Measurements from ENCODE around the gene HBG1. TPM values are rescaled to one million over a fixed set of nuclear protein-coding genes. Genes with fewer than 3 reads are reported as not detected.

The HBG1 gene
- polyA plus RNA-seq, 1 donor (not counting 4 experiments of a cell fraction or from before 2014, with no cell fraction given): 0.30 TPM

- H3K9me1 ChIP-seq (ENCODE audit: control insufficient read depth, extremely low read depth, insufficient read depth, low read length): no peaks in the 10 kb centered on the region
- peak overlapping the region; percentile 24 for H3K9ac ChIP-seq (ENCODE audit: control insufficient read depth, extremely low read depth, insufficient read depth, low read length)
- H3K4me2 ChIP-seq (ENCODE audit: control insufficient read depth, extremely low read depth, insufficient read depth, low read depth, low read length): peak overlapping the region; percentile 52
- no peaks in the 10 kb centered on the region for H4K20me1 ChIP-seq (ENCODE audit: control insufficient read depth, extremely low read depth, insufficient read depth, low read length)
- no peaks in the 10 kb centered on the region for H3K36me3 ChIP-seq (ENCODE audit: control insufficient read depth in 2 of 2, extremely low read depth in 1 of 2, insufficient read depth in 2 of 2, low read length in 2 of 2)
- H3K27me3 ChIP-seq (ENCODE audit: control insufficient read depth, extremely low read depth, insufficient read depth, low read length): no peaks in the 10 kb centered on the region
- H3K9me3 ChIP-seq (ENCODE audit: control insufficient read depth, low read depth, low read length): no peaks in the 10 kb centered on the region
- TF ChIP-seq CTCF (optimal IDR thresholded peaks at IDR 0.05 in 1 of 3, IDR thresholded peaks at IDR 0.05 in 1 of 3, conservative IDR thresholded peaks at IDR 0.05 in 1 of 3; ENCODE audit: extremely low read depth in 1 of 3, insufficient read depth in 2 of 3, low read length in 3 of 3) (no peak), EZH2 (IDR thresholded peaks at IDR 0.05; ENCODE audit: low read length) (no peak)
- DNase-seq (ENCODE audit: low read depth, low spot score): peak; percentile 40
- H2AFZ ChIP-seq (ENCODE audit: control insufficient read depth, low read length): peak overlapping the region; percentile 59
- peak; percentile 57 for FAIRE-seq
- no peaks in the 10 kb centered on the region for H3K79me2 ChIP-seq (ENCODE audit: control insufficient read depth, insufficient read depth, low read length)
- peak overlapping the region; percentile 78 for H3K27ac ChIP-seq (ENCODE audit: control insufficient read depth, insufficient read depth, low read length)
- no peak overlapping the region for H3K4me3 ChIP-seq (ENCODE audit: control insufficient read depth in 2 of 3, extremely low read depth in 1 of 3, insufficient read depth in 2 of 3, low read depth in 1 of 3, low read length in 3 of 3)
- dilution Hi-C loops (cut with MboI; ENCODE audit: extremely low pct_ligation_motif_present, low sequenced_read_pairs): no loop called here
- H3K4me1 ChIP-seq (ENCODE audit: control insufficient read depth, extremely low read depth, insufficient read depth, low read length): peaks cover 23% of the 10 kb centered on the region
Observed at GRCh38 chr11:5285703-5286340, 36.2 kb upstream of the HBG1 start.

- Histone ChIP-seq H3K9me3 (ENCODE audit: control insufficient read depth, low read depth, low read length) (no peaks in the 10 kb centered on the region), H3K27ac (ENCODE audit: control insufficient read depth, insufficient read depth, low read length) (no peak overlapping the region), H3K9me1 (ENCODE audit: control insufficient read depth, extremely low read depth, insufficient read depth, low read length) (peaks cover 2% of the 10 kb centered on the region), H2AFZ (ENCODE audit: control insufficient read depth, low read length) (no peak overlapping the region), H3K27me3 (ENCODE audit: control insufficient read depth, extremely low read depth, insufficient read depth, low read length) (no peaks in the 10 kb centered on the region), H3K79me2 (ENCODE audit: control insufficient read depth, insufficient read depth, low read length) (no peaks in the 10 kb centered on the region), H3K36me3 (ENCODE audit: control insufficient read depth in 2 of 2, extremely low read depth in 1 of 2, insufficient read depth in 2 of 2, low read length in 2 of 2) (no peaks in the 10 kb centered on the region), H3K9ac (ENCODE audit: control insufficient read depth, extremely low read depth, insufficient read depth, low read length) (no peak overlapping the region), H3K4me2 (ENCODE audit: control insufficient read depth, extremely low read depth, insufficient read depth, low read depth, low read length) (no peak overlapping the region), H4K20me1 (ENCODE audit: control insufficient read depth, extremely low read depth, insufficient read depth, low read length) (no peaks in the 10 kb centered on the region), H3K4me3 (ENCODE audit: control insufficient read depth in 2 of 3, extremely low read depth in 1 of 3, insufficient read depth in 2 of 3, low read depth in 1 of 3, low read length in 3 of 3) (no peak overlapping the region), H3K4me1 (ENCODE audit: control insufficient read depth, extremely low read depth, insufficient read depth, low read length) (peaks cover 30% of the 10 kb centered on the region)
- DNase-seq (ENCODE audit: low read depth, low spot score) (no peak), FAIRE-seq (no peak)
- TF ChIP-seq CTCF (optimal IDR thresholded peaks at IDR 0.05 in 1 of 3, IDR thresholded peaks at IDR 0.05 in 1 of 3, conservative IDR thresholded peaks at IDR 0.05 in 1 of 3; ENCODE audit: extremely low read depth in 1 of 3, insufficient read depth in 2 of 3, low read length in 3 of 3): no peak
- TF ChIP-seq EZH2 (IDR thresholded peaks at IDR 0.05; ENCODE audit: low read length): no peak
- dilution Hi-C loops (cut with MboI; ENCODE audit: extremely low pct_ligation_motif_present, low sequenced_read_pairs): no loop called here
Observed at GRCh38 chr11:5284637-5285036, 35.0 kb upstream of the HBG1 start.
